Activated naive CD4-positive, alpha-beta T cell treated with anti-CD3 and anti-CD28 coated beads for 36 hours (primary cell): ENCODE measurements around the gene MGRN1. TPM values are rescaled to one million over a fixed set of nuclear protein-coding genes. Genes with fewer than 3 reads are reported as not detected.
A peak's percentile ranks its signal among the peaks of the same experiment; 100 is the strongest.

Source experiments
- CTCF ChIA-PET: fragments of 350-600 bp; sonication (Branson Sonifier 250); formaldehyde crosslinking; loops from one replicate; lab custom pipeline; 2021; ENCODE audit warnings: antibody characterized with exemption; lab: Charles Lee
- DNase-seq: peaks from one replicate; pipeline ENCODE4 v3.0.0-alpha.2; 2020
- H3K27ac Mint-ChIP-seq: one replicate; pipeline ENCODE4 v1.8.0; 2021; ENCODE audit warnings: mild to moderate bottlenecking, mixed read lengths
- H3K27me3 Mint-ChIP-seq: one replicate; pipeline ENCODE4 v1.8.0; 2021; ENCODE audit warnings: low read depth, mixed read lengths
- H3K36me3 Mint-ChIP-seq: one replicate; pipeline ENCODE4 v1.8.0; 2021; ENCODE audit warnings: low read depth, mixed read lengths
- H3K4me1 Mint-ChIP-seq: one replicate; pipeline ENCODE4 v1.8.0; 2021; ENCODE audit warnings: low read depth, mixed read lengths
- H3K4me3 Mint-ChIP-seq: one replicate; pipeline ENCODE4 v1.8.0; 2021; ENCODE audit warnings: mild to moderate bottlenecking, moderate library complexity, mixed read lengths
- H3K9me3 Mint-ChIP-seq: one replicate; pipeline ENCODE4 v1.8.0; 2021; ENCODE audit warnings: mixed read lengths
- intact Hi-C: fragments of 100-400 bp; cut with micrococcal nuclease; formaldehyde crosslinking; loops from one replicate; pipeline ENCODE4 v1.15.1; 2023
- total RNA-seq, 2 experiments: library from RNA; stranded (reverse); gene quantifications; one replicate each; pipeline ENCODE4 v1.2.3, GENCODE V29; 2021

MGRN1 gene
- total RNA-seq, 2 experiments from 2014 or later: 46.3 to 48.8 TPM

DNA sequence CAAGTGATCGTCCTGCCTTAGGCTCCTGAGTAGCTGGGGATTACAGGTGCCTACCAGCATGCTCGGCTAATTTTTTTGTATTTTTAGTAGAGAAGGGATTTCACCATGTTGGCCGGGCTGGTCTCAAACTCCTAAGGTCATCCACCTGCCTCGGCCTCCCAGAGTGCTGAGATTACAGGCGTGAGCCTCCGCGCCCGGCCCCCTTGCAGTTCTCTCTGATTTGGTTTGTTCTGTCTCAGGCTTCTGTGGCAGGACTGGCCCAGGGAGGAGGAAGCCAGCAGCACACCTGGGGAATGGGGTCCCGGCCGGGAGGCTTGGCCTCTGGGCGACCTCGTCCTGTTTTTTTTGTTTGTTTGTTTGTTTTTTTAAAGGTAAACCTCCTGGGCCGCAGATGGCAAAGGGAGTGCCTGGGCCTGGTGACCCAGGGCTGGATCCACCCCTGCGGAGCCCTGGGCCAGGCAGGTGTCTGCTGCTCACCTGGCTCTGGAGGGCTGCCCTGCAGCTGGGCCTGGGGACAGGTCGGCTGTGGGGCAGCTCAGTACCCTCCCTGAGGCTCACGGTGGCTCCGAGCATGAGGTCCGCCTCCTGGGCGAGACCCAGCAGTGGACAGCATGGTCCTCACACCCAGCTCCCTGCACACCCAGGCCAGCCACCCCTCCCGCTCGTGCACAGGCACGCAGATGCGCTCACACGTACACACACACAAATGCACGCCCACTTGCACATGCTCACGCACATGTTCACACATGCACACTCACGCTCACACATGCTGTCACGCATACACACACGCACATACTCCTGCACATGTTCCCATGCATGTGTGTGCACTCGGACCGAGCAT is 65.5 kb downstream of the MGRN1 start:
- Mint-ChIP-seq H3K27me3 (no peaks in the 10 kb centered on the region), H3K36me3 (no peaks in the 10 kb centered on the region), H3K4me1 (peaks cover 10% of the 10 kb centered on the region), H3K27ac (peak overlapping the region; percentile 27), H3K9me3 (no peaks in the 10 kb centered on the region), H3K4me3 (no peak overlapping the region)
- no peak for DNase-seq
- CTCF ChIA-PET: no interaction called here
- intact Hi-C loops: loop anchor here (5.0 kb wide), 2 partner anchors 213 to 267 kb away; partner anchors contain the start of genes HMOX2 and SEC14L5

DNA sequence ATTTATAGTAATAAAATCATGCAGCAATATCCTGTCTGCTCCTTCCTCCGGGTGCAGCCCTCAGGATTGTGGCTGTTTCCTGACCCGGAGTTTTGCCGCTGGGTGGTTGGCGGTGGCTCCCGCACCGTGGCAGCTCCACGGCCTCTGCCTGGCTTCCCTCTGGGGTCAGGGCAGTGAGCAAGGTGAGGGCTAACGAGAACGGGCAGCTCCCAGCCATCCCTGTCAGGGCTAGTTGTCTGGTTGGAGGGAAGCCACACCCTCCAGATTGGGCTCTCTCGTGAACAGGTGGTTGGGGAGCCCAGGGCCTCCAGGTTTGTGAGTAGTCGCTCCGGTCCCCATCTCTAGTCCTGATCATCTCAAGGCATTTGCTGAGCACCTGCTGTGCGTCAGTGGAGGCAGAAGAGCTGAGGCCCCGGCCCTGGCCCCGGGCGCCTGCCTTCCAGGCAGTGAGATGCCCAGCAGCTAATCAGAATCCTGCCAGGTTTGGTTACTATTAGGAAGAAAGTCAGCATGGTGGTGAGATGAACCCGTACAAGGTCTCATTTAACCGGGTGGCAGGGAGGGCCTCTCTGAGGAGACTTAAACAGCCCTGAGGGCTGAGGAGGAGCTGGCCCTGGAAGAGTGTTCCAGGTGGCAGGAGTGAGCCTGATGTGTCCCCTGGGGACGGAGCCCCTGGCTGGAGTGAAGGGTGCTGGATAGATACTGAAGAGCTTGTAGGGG is 66.5 kb downstream of the MGRN1 start:
- peaks cover 14% of the 10 kb centered on the region for H3K4me1 Mint-ChIP-seq
- CTCF ChIA-PET: interaction anchor here (0.7 kb wide), 2 partner anchors 9 to 180 kb away, joined by 3 read pairs; no protein-coding TSS in a partner anchor
- no peaks in the 10 kb centered on the region for H3K36me3 Mint-ChIP-seq
- no peak for DNase-seq
- H3K4me3 Mint-ChIP-seq: no peak overlapping the region
- intact Hi-C loops: loop anchor here (5.0 kb wide), 2 partner anchors 214 to 266 kb away; partner anchors contain the start of genes HMOX2 and SEC14L5
- H3K9me3 Mint-ChIP-seq: no peaks in the 10 kb centered on the region
- H3K27me3 Mint-ChIP-seq: no peaks in the 10 kb centered on the region
- peak overlapping the region; percentile 8 for H3K27ac Mint-ChIP-seq

DNA sequence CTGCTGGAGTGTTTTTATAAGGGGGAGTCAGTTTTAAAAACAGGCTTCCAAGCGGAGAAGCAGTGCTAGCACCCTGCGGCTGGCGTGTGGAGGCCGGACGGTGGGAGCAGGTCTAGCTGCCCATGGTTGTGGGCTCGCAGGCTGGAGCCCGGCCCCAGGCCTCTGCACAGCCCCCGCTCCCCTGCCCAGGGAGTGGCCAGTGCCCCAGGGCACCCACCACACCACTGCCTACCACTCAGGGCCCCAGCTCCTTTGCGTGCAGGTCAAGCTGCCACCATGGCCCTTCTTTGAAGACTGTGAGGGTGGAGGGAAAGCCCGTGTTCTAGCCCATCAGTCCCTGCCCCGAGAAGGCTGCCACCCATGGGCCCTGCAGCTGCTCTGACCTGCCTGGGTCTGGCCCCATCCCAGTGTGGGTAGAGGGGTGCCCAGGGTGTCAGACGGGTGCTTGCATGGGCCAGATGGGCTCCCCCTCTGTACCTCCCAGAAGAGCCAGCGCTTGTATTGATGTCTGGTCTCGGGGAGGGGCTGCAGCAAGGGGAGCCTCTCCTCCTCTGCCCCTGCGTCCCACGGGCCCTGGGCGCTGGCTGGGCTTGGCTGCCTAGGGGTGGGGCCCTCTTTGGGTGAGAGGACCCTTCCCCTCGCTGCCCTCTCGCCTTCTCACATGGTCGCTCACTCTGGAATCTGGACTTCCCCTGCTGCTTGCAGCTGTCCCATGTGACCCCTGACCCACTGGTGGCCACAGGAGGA is 67.2 kb downstream of the MGRN1 start:
- H3K4me1 Mint-ChIP-seq: peaks cover 14% of the 10 kb centered on the region
- H3K27ac Mint-ChIP-seq: no peak overlapping the region
- H3K36me3 Mint-ChIP-seq: no peaks in the 10 kb centered on the region
- CTCF ChIA-PET: interaction anchor here (0.7 kb wide), 1 partner anchor 9 kb away, joined by 3 read pairs; no protein-coding TSS in a partner anchor
- DNase-seq: no peak
- peak overlapping the region; percentile 39 for H3K4me3 Mint-ChIP-seq
- H3K27me3 Mint-ChIP-seq: no peaks in the 10 kb centered on the region
- intact Hi-C loops: loop anchor here (2.0 to 5.0 kb wide), 3 partner anchors 215 to 267 kb away; partner anchors contain the start of genes DNAJA3, HMOX2 and SEC14L5
- H3K9me3 Mint-ChIP-seq: no peaks in the 10 kb centered on the region

DNA sequence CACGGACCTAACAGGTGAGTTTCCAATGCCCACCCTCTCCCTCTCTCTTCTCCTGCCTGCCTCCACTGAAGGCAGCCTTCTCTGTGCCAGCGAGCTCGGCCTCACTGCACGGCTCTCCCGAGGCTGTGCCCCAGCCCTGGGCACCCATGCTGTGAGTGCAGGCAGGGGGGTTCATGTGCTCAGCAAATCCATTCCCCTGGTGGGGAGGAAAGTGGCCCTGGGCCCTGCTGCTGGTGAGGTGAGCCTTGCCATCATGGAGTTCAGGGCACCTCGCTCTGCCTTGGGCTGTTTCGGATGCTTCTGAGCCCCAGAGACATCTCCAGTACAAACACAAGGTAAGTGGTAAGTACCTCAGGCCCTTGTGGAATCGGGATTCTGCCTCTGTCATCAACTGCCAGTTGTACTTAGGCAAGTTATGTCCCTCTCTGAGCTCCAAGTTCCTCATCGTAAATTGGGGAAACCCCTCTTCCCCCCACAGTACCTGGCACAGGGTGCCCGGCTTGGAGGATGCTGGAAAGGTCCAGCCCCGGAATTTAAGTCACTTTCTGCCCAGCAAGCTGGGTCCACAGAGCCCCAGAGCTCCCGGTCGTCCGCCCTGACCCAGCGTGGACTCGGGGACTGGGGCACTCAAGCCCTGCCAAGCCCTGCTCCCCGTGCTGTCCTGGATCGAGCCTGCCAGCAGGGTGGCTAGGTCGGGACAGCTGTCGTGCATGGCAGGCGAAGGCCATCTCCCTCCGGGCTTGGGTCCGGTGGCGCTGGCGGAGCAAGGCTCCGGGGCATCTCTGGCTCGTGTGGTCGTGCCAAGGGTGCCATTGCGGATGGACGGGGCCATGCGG is 68.1 kb downstream of the MGRN1 start:
- H3K4me1 Mint-ChIP-seq: peaks cover 14% of the 10 kb centered on the region
- intact Hi-C loops: loop anchor here (1.0 to 5.0 kb wide), 7 partner anchors 16 to 268 kb away; partner anchors contain the start of genes DNAJA3, HMOX2, MGRN1 and SEC14L5
- no peaks in the 10 kb centered on the region for H3K36me3 Mint-ChIP-seq
- H3K9me3 Mint-ChIP-seq: no peaks in the 10 kb centered on the region
- CTCF ChIA-PET: no interaction called here
- H3K4me3 Mint-ChIP-seq: peak overlapping the region; percentile 83
- H3K27me3 Mint-ChIP-seq: no peaks in the 10 kb centered on the region
- peak overlapping the region; percentile 59 for H3K27ac Mint-ChIP-seq
- DNase-seq: peak; percentile 22

DNA sequence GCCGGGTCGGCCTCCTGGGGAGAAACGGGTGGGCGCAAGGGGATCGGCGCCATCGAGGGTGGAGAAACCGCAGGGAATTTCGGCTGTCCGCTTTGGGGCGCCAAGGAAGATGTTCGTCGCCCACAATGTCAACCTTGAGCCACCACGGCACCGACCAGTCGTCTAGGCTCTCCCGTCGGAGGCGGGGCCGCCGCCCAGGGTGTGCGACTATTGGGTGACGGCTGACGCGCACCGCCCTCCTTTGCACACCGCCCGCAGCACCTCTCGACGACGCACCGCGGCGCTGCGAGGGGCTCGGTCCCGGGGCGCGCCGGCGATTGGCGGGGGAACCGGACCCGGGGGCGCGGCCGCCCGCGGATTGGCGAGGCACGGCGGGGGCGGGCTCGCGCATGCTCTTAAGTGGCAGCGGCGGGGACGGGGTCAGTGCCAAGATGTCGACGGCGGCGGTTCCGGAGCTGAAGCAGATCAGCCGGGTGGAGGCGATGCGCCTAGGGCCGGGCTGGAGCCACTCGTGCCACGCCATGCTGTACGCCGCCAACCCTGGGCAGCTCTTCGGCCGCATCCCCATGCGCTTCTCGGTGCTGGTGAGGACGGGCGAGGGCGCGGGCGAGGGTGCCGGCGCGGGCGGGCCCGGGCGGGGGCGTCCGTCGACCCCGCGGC is 68.8 kb downstream of the MGRN1 start, which contains the start of gene NUDT16L1:
Gene NUDT16L1, plus strand, starts transcription at position 267 of the 660 bp plus-strand sequence. Its CDS starts 165 bp downstream, at position 432.
- Mint-ChIP-seq H3K4me1 (peaks cover 14% of the 10 kb centered on the region), H3K36me3 (peaks cover 2% of the 10 kb centered on the region), H3K27ac (peak within 1 kb of the TSS; percentile 65), H3K4me3 (peak within 1 kb of the TSS; percentile 83), H3K9me3 (no peaks in the 10 kb centered on the region), H3K27me3 (no peaks in the 10 kb centered on the region)
- intact Hi-C loops: loop anchor here (1.0 to 5.0 kb wide), 7 partner anchors 17 to 269 kb away; partner anchors contain the start of genes DNAJA3, HMOX2, MGRN1 and SEC14L5
- DNase-seq: peak; percentile 96
- CTCF ChIA-PET: no interaction called here

DNA sequence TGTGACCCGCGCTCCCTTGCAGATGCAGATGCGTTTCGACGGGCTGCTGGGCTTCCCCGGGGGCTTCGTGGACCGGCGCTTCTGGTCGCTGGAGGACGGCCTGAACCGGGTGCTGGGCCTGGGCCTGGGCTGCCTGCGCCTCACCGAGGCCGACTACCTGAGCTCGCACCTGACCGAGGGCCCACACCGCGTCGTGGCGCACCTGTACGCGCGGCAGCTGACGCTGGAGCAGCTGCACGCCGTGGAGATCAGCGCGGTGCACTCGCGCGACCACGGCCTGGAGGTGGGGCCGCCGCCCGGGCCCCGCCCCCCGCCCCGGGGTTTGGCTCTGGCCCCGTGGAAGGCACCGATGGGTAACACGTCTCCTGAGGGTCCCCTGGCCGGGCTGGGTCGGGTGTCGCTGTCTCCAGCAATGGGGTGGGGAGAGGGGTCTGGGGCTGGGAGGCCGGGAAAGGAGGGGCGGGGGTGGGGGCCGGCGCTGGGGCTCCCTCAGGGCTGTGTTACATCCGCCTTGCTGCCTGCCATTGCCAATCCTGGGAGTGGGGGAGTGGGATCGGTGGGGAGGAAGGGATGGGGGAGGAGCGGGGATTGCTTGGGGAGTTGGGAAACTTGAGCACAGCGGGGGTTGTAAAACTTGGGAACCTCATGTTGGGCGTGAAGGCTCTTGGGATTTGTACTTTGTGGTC is 69.5 kb downstream of the MGRN1 start:
- intact Hi-C loops: loop anchor here (1.0 to 5.0 kb wide), 7 partner anchors 18 to 269 kb away; partner anchors contain the start of genes DNAJA3, HMOX2, MGRN1 and SEC14L5
- DNase-seq: no peak
- no peak overlapping the region for H3K27ac Mint-ChIP-seq
- CTCF ChIA-PET: no interaction called here
- H3K4me1 Mint-ChIP-seq: peaks cover 14% of the 10 kb centered on the region
- H3K27me3 Mint-ChIP-seq: no peaks in the 10 kb centered on the region
- H3K36me3 Mint-ChIP-seq: peaks cover 2% of the 10 kb centered on the region
- H3K9me3 Mint-ChIP-seq: no peaks in the 10 kb centered on the region
- peak overlapping the region; percentile 76 for H3K4me3 Mint-ChIP-seq

DNA sequence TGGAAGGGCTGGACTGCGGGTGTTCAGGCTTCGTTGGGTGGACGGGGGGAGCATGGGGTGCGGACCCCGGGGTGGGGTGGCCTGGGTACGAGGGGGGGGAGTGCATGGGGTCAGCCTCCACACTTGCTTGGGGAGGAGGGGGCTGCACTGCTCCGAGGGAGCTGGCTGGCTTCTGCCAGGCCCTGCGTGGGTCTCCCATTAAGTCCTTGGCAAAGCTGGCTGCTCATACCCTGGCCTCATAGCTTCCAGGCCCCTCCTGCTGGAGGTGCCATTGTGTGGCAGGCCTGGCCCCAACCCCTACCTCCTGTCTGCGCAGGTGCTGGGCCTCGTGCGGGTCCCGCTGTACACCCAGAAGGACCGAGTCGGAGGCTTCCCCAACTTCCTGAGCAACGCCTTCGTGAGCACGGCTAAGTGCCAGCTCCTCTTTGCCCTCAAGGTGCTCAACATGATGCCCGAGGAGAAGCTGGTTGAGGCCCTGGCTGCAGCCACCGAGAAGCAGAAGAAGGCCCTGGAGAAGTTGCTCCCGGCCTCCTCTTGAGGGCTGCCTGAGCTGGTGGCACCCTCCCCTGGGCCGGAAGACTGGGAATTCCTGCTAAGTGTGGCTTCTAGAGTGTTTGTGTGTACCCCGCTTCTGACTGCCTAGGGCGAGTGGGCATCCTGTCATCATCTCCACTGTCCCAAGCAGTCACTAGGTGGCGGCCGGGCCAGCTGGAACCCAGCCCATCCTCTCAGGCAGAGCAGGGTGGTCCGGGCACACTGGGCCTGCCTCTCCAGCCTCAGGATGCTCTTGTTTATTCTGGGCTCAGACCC is 70.2 kb downstream of the MGRN1 start:
- CTCF ChIA-PET: no interaction called here
- Mint-ChIP-seq H3K27me3 (no peaks in the 10 kb centered on the region), H3K9me3 (no peaks in the 10 kb centered on the region), H3K4me1 (peaks cover 14% of the 10 kb centered on the region), H3K4me3 (peak overlapping the region; percentile 76), H3K36me3 (peaks cover 8% of the 10 kb centered on the region), H3K27ac (no peak overlapping the region)
- no peak for DNase-seq
- intact Hi-C loops: loop anchor here (5.0 kb wide), 2 partner anchors 218 to 262 kb away; partner anchors contain the start of genes HMOX2 and SEC14L5

DNA sequence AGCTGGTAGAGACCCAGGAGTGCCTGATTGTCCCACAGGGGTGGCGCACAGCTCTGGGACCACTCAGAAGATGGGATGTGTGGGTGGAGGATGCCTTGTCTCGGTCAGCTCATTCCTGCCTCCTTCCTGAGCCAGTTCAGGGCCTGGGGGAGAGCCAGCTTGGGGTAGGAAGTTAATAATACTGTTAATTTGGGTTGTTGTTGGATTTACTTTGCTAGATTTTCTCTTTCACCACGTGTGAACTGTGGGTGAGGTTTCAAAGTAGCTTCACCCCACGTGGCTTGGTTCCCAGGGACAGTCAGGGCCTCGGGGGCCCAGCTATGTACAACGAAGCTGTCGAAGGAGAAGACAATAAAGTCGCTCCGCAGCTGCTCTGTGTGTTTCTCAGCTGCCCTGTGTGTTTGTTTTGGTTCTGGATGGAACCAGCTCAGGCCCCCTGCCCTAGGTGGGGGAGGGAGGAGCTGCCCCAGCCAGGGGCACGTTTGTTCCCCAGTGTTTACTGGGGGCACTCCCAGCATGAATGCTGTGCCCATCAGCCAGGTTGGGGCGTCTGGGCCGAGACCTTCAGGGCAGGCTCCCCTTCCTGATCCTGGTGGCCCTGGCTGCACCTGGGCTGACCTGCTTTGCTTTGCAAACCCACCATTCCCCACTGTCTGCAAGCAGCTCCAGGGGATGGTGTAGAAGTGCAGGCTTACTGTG is 71.0 kb downstream of the MGRN1 start:
- no peak for DNase-seq
- Mint-ChIP-seq H3K27me3 (no peaks in the 10 kb centered on the region), H3K4me3 (peak overlapping the region; percentile 76), H3K27ac (no peak overlapping the region), H3K4me1 (peaks cover 17% of the 10 kb centered on the region), H3K9me3 (no peaks in the 10 kb centered on the region), H3K36me3 (peaks cover 8% of the 10 kb centered on the region)
- CTCF ChIA-PET: interaction anchor here (0.7 kb wide), 1 partner anchor 38 kb away, joined by 3 read pairs; the partner anchor contains the start of gene ANKS3
- intact Hi-C loops: no loop called here

DNA sequence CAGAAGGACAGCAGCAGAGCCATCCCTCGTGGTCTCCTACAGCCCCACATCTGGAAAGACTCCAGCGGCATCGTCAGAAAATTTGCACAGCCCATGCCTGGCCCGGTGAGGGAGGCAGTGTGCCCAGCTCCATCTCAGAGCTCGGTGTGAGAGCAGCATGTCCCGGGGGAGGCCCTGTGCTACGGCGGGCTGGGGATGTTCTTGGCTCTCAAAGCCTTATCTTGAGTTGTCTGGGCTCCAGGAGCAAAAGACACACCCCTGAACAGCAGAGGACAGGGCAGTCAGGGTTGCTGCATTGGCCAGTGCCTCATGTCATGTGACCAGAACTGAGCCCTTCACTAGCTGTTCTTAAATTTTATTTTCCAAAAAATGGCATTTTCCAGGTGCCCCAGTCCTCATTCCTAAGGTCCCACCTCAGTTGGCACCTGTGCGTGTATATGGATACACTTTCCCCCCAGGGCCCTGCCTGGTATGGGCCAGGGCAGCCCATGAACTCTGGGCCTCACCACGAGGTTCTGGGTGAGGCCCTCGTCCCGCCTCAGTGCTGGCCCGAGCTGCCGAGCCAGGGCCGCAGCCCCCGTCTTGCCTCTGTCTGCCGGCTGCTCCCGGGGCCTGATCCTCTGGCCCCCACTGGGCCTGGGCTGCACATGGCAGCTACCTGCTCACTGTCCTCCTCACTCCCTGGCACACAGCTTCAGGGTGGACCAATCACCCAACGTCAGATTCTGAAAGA is 71.7 kb downstream of the MGRN1 start:
- H3K4me3 Mint-ChIP-seq: no peak overlapping the region
- CTCF ChIA-PET: interaction anchor here (0.6 to 0.7 kb wide), 2 partner anchors 13 to 37 kb away, joined by 3 to 5 read pairs; partner anchors contain the start of gene ANKS3
- no peak for DNase-seq
- H3K27ac Mint-ChIP-seq: no peak overlapping the region
- intact Hi-C loops: no loop called here
- H3K9me3 Mint-ChIP-seq: no peaks in the 10 kb centered on the region
- H3K27me3 Mint-ChIP-seq: no peaks in the 10 kb centered on the region
- H3K36me3 Mint-ChIP-seq: peaks cover 8% of the 10 kb centered on the region
- peaks cover 17% of the 10 kb centered on the region for H3K4me1 Mint-ChIP-seq
